ENCODE data around the gene PPM1E.

PPM1E gene

GRCh38 chr17:58875261-58875660 lies 119.6 kb downstream of the PPM1E start:
- Histone ChIP-seq H4K20me1 (ENCODE audit: insufficient read depth, low read length, poor library complexity, severe bottlenecking) (no peaks in the 10 kb centered on the region), H3K4me2 (ENCODE audit: low read depth, low read length, poor library complexity, severe bottlenecking) (no peak overlapping the region), H3K9me3 (ENCODE audit: insufficient read depth, low read depth, low read length) (no peaks in the 10 kb centered on the region), H3K9ac (ENCODE audit: low read depth, low read length, poor library complexity, severe bottlenecking) (no peak overlapping the region), H3K4me1 (ENCODE audit: insufficient read depth, low read length, poor library complexity, severe bottlenecking) (no peaks in the 10 kb centered on the region), H3K79me2 (ENCODE audit: insufficient read depth, low read length) (no peaks in the 10 kb centered on the region), H3K27me3 (ENCODE audit: insufficient read depth, low read length, poor library complexity, severe bottlenecking) (no peaks in the 10 kb centered on the region), H2AFZ (ENCODE audit: low read length) (no peak overlapping the region), H3K36me3 (ENCODE audit: insufficient read depth, low read length) (no peaks in the 10 kb centered on the region), H3F3A (ENCODE audit: low read depth) (no peaks in the 10 kb centered on the region), H3K4me3 (ENCODE audit: low read length, poor library complexity, severe bottlenecking) (no peak overlapping the region), H3K9me2 (replicated peaks; ENCODE audit: low read depth, low read length) (no peaks in the 10 kb centered on the region)
- no peak for TF ChIP-seq EZH2phosphoT487 (IDR thresholded peaks at IDR 0.05; ENCODE audit: borderline replicate concordance)
- TF ChIP-seq CTCF (conservative IDR thresholded peaks at IDR 0.05; ENCODE audit: low read length): no peak

- no peaks in the 10 kb centered on the region for H3K4me1 ChIP-seq (ENCODE audit: insufficient read depth, low read length, poor library complexity, severe bottlenecking)
- no peak overlapping the region for H3K9ac ChIP-seq (ENCODE audit: low read depth, low read length, poor library complexity, severe bottlenecking)
- H4K20me1 ChIP-seq (ENCODE audit: insufficient read depth, low read length, poor library complexity, severe bottlenecking): no peaks in the 10 kb centered on the region
- H3K9me2 ChIP-seq (replicated peaks; ENCODE audit: low read depth, low read length): no peaks in the 10 kb centered on the region
- H3K9me3 ChIP-seq (ENCODE audit: insufficient read depth, low read depth, low read length): no peaks in the 10 kb centered on the region
- no peak overlapping the region for H2AFZ ChIP-seq (ENCODE audit: low read length)
- H3K4me3 ChIP-seq (ENCODE audit: low read length, poor library complexity, severe bottlenecking): no peak overlapping the region
- no peaks in the 10 kb centered on the region for H3K27me3 ChIP-seq (ENCODE audit: insufficient read depth, low read length, poor library complexity, severe bottlenecking)
- no peaks in the 10 kb centered on the region for H3K36me3 ChIP-seq (ENCODE audit: insufficient read depth, low read length)
- no peaks in the 10 kb centered on the region for H3K79me2 ChIP-seq (ENCODE audit: insufficient read depth, low read length)
- no peak overlapping the region for H3K4me2 ChIP-seq (ENCODE audit: low read depth, low read length, poor library complexity, severe bottlenecking)
- no peaks in the 10 kb centered on the region for H3F3A ChIP-seq (ENCODE audit: low read depth)
- TF ChIP-seq EZH2phosphoT487 (IDR thresholded peaks at IDR 0.05; ENCODE audit: borderline replicate concordance) (no peak), CTCF (conservative IDR thresholded peaks at IDR 0.05; ENCODE audit: low read length) (no peak)
Measured at GRCh38 chr17:58884161-58884560, 128.5 kb downstream of the PPM1E start.

GRCh38 chr17:58886514-58886913 lies 130.9 kb downstream of the PPM1E start:
- H3K27me3 ChIP-seq (ENCODE audit: insufficient read depth, low read length, poor library complexity, severe bottlenecking): no peaks in the 10 kb centered on the region
- no peaks in the 10 kb centered on the region for H3K9me3 ChIP-seq (ENCODE audit: insufficient read depth, low read depth, low read length)
- H3K79me2 ChIP-seq (ENCODE audit: insufficient read depth, low read length): no peaks in the 10 kb centered on the region
- no peak overlapping the region for H2AFZ ChIP-seq (ENCODE audit: low read length)
- no peak overlapping the region for H3K9ac ChIP-seq (ENCODE audit: low read depth, low read length, poor library complexity, severe bottlenecking)
- H3K9me2 ChIP-seq (replicated peaks; ENCODE audit: low read depth, low read length): no peaks in the 10 kb centered on the region
- no peaks in the 10 kb centered on the region for H3F3A ChIP-seq (ENCODE audit: low read depth)
- H3K4me1 ChIP-seq (ENCODE audit: insufficient read depth, low read length, poor library complexity, severe bottlenecking): no peaks in the 10 kb centered on the region
- H3K4me3 ChIP-seq (ENCODE audit: low read length, poor library complexity, severe bottlenecking): no peak overlapping the region
- no peaks in the 10 kb centered on the region for H3K36me3 ChIP-seq (ENCODE audit: insufficient read depth, low read length)
- TF ChIP-seq EZH2phosphoT487 (IDR thresholded peaks at IDR 0.05; ENCODE audit: borderline replicate concordance): no peak
- H4K20me1 ChIP-seq (ENCODE audit: insufficient read depth, low read length, poor library complexity, severe bottlenecking): no peaks in the 10 kb centered on the region
- no peak overlapping the region for H3K4me2 ChIP-seq (ENCODE audit: low read depth, low read length, poor library complexity, severe bottlenecking)

GRCh38 chr17:58889928-58890327 lies 134.3 kb downstream of the PPM1E start:
- TF ChIP-seq EZH2phosphoT487 (IDR thresholded peaks at IDR 0.05; ENCODE audit: borderline replicate concordance) (no peak), CTCF (conservative IDR thresholded peaks at IDR 0.05; ENCODE audit: low read length) (no peak)
- no peak overlapping the region for H3K9ac ChIP-seq (ENCODE audit: low read depth, low read length, poor library complexity, severe bottlenecking)
- H3K4me3 ChIP-seq (ENCODE audit: low read length, poor library complexity, severe bottlenecking): no peak overlapping the region
- no peaks in the 10 kb centered on the region for H4K20me1 ChIP-seq (ENCODE audit: insufficient read depth, low read length, poor library complexity, severe bottlenecking)
- H3K4me1 ChIP-seq (ENCODE audit: insufficient read depth, low read length, poor library complexity, severe bottlenecking): no peaks in the 10 kb centered on the region
- H3K9me3 ChIP-seq (ENCODE audit: insufficient read depth, low read depth, low read length): no peaks in the 10 kb centered on the region
- H3K9me2 ChIP-seq (replicated peaks; ENCODE audit: low read depth, low read length): no peaks in the 10 kb centered on the region
- H2AFZ ChIP-seq (ENCODE audit: low read length): no peak overlapping the region
- no peaks in the 10 kb centered on the region for H3K79me2 ChIP-seq (ENCODE audit: insufficient read depth, low read length)
- no peaks in the 10 kb centered on the region for H3K36me3 ChIP-seq (ENCODE audit: insufficient read depth, low read length)
- H3K27me3 ChIP-seq (ENCODE audit: insufficient read depth, low read length, poor library complexity, severe bottlenecking): no peaks in the 10 kb centered on the region
- H3F3A ChIP-seq (ENCODE audit: low read depth): no peaks in the 10 kb centered on the region
- no peak overlapping the region for H3K4me2 ChIP-seq (ENCODE audit: low read depth, low read length, poor library complexity, severe bottlenecking)

All from Loucy (cell line).